Measurements from ENCODE around the gene ARR3.
"Not testable (repeated sequence)": the region's sequence is repeated elsewhere in the genome, so short reads cannot be mapped to it uniquely, and the experiment has no call there.

ARR3 gene

GRCh38 chrX:70281951-70282350 is 13.8 kb downstream of the ARR3 start, which contains the start of gene RAB41:
TSS of gene RAB41 (plus strand) at chrX:70282172. CDS start at chrX:70282218, 46 bp downstream.
- no peak for DNase-seq

GRCh38 chrX:70289168-70289792 is 21.1 kb downstream of the ARR3 start:
- DNase-seq, result no peak

- peak; percentile 52 for DNase-seq
Observed at GRCh38 chrX:70289793-70290770, 21.9 kb downstream of the ARR3 start, which contains the start of the genes KIF4A and PDZD11. TSS of gene KIF4A (plus strand) at chrX:70290104. CDS start at chrX:70290459, 355 bp downstream. TSS of gene PDZD11 (minus strand) at chrX:70289927. CDS start at chrX:70289341, 586 bp downstream.

- DNase-seq, result no peak
Observed at GRCh38 chrX:70292788-70293187, 24.7 kb downstream of the ARR3 start.

GRCh38 chrX:70293621-70294020 is 25.5 kb downstream of the ARR3 start:
- no peak for DNase-seq

GRCh38 chrX:70301716-70302115 is 33.6 kb downstream of the ARR3 start:
- DNase-seq, result no peak

- DNase-seq, result no peak
Observed at GRCh38 chrX:70313503-70313902, 45.4 kb downstream of the ARR3 start.

- DNase-seq, result no peak
Observed at GRCh38 chrX:70322784-70323183, 54.6 kb downstream of the ARR3 start.

- DNase-seq, result not testable (repeated sequence)
Observed at GRCh38 chrX:70323628-70324027, 55.5 kb downstream of the ARR3 start.

GRCh38 chrX:70324326-70324725 is 56.2 kb downstream of the ARR3 start:
- no peak for DNase-seq

GRCh38 chrX:70331161-70331560 is 63.0 kb downstream of the ARR3 start:
- no peak for DNase-seq

All from T-helper 9 cell (primary cell).